ENCODE results near the gene ZNF564.
A peak's percentile ranks its signal among the peaks of the same experiment; 100 is the strongest.
"Not testable (repeated sequence)": the region's sequence is repeated elsewhere in the genome, so short reads cannot be mapped to it uniquely, and the experiment has no call there.

ZNF564 gene

GRCh38 chr19:12551060-12551832, at the start of gene ZNF564:
Gene ZNF564 (minus strand): TSS chr19:12551482. CDS start chr19:12551332, 150 bp downstream.
- DNase-seq, result peak; percentile 98

GRCh38 chr19:12597594-12597993, 46.3 kb upstream of the ZNF564 start:
- DNase-seq, result no peak

GRCh38 chr19:12596927-12597548, 45.8 kb upstream of the ZNF564 start:
- DNase-seq, result no peak

GRCh38 chr19:12596485-12596884, 45.2 kb upstream of the ZNF564 start:
- DNase-seq, result no peak

- DNase-seq, result no peak
Measured at GRCh38 chr19:12581100-12581499, 29.8 kb upstream of the ZNF564 start.

- no peak for DNase-seq
Measured at GRCh38 chr19:12580180-12580694, 29.0 kb upstream of the ZNF564 start.

GRCh38 chr19:12578641-12579040, 27.4 kb upstream of the ZNF564 start:
- DNase-seq, result no peak

GRCh38 chr19:12574036-12574435, 22.8 kb upstream of the ZNF564 start:
- no peak for DNase-seq

- no peak for DNase-seq
Measured at GRCh38 chr19:12567951-12568350, 16.7 kb upstream of the ZNF564 start.

GRCh38 chr19:12566380-12566779, 15.1 kb upstream of the ZNF564 start:
- not testable (repeated sequence) for DNase-seq

- DNase-seq, result peak; percentile 83
Measured at GRCh38 chr19:12564016-12564664, 12.9 kb upstream of the ZNF564 start.

- no peak for DNase-seq
Measured at GRCh38 chr19:12555456-12555930, 4.2 kb upstream of the ZNF564 start.

GRCh38 chr19:12546903-12547302, 4.4 kb downstream of the ZNF564 start:
- DNase-seq, result no peak

GRCh38 chr19:12546068-12546467, 5.2 kb downstream of the ZNF564 start:
- no peak for DNase-seq

GRCh38 chr19:12545267-12545666, 6.0 kb downstream of the ZNF564 start:
- no peak for DNase-seq

GRCh38 chr19:12544401-12544876, 6.8 kb downstream of the ZNF564 start:
- no peak for DNase-seq

- no peak for DNase-seq
Measured at GRCh38 chr19:12543855-12544254, 7.4 kb downstream of the ZNF564 start.

GRCh38 chr19:12527034-12527836, 24.0 kb downstream of the ZNF564 start:
- DNase-seq, result no peak

GRCh38 chr19:12526542-12526941, 24.7 kb downstream of the ZNF564 start:
- DNase-seq, result no peak

- DNase-seq, result no peak
Measured at GRCh38 chr19:12521996-12522395, 29.3 kb downstream of the ZNF564 start.

GRCh38 chr19:12513531-12514061, 37.7 kb downstream of the ZNF564 start:
- no peak for DNase-seq

- no peak for DNase-seq
Measured at GRCh38 chr19:12497032-12497431, 54.2 kb downstream of the ZNF564 start.

Data from NCI-H1048 (cell line).